B cell (primary cell): ENCODE data around the gene PRSS33. TPM values are rescaled to one million over a fixed set of nuclear protein-coding genes. Genes with fewer than 3 reads are reported as not detected.

ENCODE experiments used
- ATAC-seq: fragments of 200-7000 bp; cut with Tn5 transposase; one replicate; pipeline ENCODE4 v1.10.0; 2021; ENCODE audit warnings: low read depth, mild to moderate bottlenecking, moderate number of reproducible peaks, moderate library complexity
- CTCF ChIA-PET: fragments of 350-600 bp; sonication (Branson Sonifier 250); formaldehyde crosslinking; loops from one replicate; lab custom pipeline; 2021; ENCODE audit warnings: antibody characterized with exemption, inconsistent platforms; lab: Charles Lee
- POLR2A ChIA-PET: fragments of 350-600 bp; sonication (Branson Sonifier 250); formaldehyde crosslinking; loops from one replicate; lab custom pipeline; 2021; ENCODE audit warnings: antibody characterized with exemption; lab: Charles Lee
- DNase-seq: peaks from one replicate; pipeline ENCODE4 v3.0.0; 2013
- H2AFZ ChIP-seq: 2 replicates; pipeline ENCODE4 v1.6.1; 2012; ENCODE audit warnings: mild to moderate bottlenecking, low read depth, low read length; ENCODE audit not compliant: insufficient read depth, poor library complexity, severe bottlenecking
- H3K27ac ChIP-seq, 2 donors: 1 replicate in 1 of 2; 2 replicates in 1 of 2; pipeline ENCODE4 v1.5.1; 2012 to 2013; ENCODE audit warnings: low read length in 2 of 2, mild to moderate bottlenecking in 2 of 2, moderate library complexity in 1 of 2
- H3K27me3 ChIP-seq, 4 experiments: fragments of 200-600 bp in 1 of 4; sonication (generic) in 1 of 4; replicated peaks in 1 of 4; 1 replicate in 2 of 4; 2 replicates in 2 of 4; pipeline versions ENCODE4 v1.6.1 to v1.7.0; 2013 to 2016; ENCODE audit warnings: low read length in 3 of 4, mild to moderate bottlenecking in 2 of 4, mixed read lengths in 1 of 4, moderate library complexity in 1 of 4; ENCODE audit not compliant: insufficient read depth in 4 of 4, control insufficient read depth in 3 of 4; ENCODE audit errors: control extremely low read depth in 1 of 4
- H3K36me3 ChIP-seq, 2 experiments: replicated peaks in 1 of 2; 1 replicate in 1 of 2; 2 replicates in 1 of 2; pipeline versions ENCODE4 v1.6.1 to v1.7.1; 2013; ENCODE audit warnings: low read length in 1 of 2; ENCODE audit not compliant: insufficient read depth in 2 of 2, control insufficient read depth in 1 of 2; ENCODE audit errors: control extremely low read depth in 1 of 2, extremely low read depth in 1 of 2
- H3K4me1 ChIP-seq, 2 donors: fragments of 200-600 bp in 1 of 2; sonication (generic) in 1 of 2; 1 replicate in 1 of 2; 2 replicates in 1 of 2; pipeline versions ENCODE4 v1.5.1 to v1.6.1; 2013 to 2017; ENCODE audit warnings: low read length in 2 of 2; ENCODE audit not compliant: control insufficient read depth in 2 of 2, insufficient read depth in 2 of 2
- H3K4me2 ChIP-seq: replicated peaks from 2 replicates; pipeline ENCODE3; 2012; ENCODE audit warnings: mild to moderate bottlenecking, low read depth, low read length; ENCODE audit not compliant: poor library complexity, severe bottlenecking
- H3K4me3 ChIP-seq, 5 experiments: fragments of 200-600 bp in 1 of 5; sonication (generic) in 1 of 5; 1 replicate in 3 of 5; 2 replicates in 2 of 5; pipeline versions ENCODE4 v1.5.1 to v1.7.0; 2011 to 2016; ENCODE audit warnings: low read length in 4 of 5, mild to moderate bottlenecking in 4 of 5, low read depth in 2 of 5, control low read depth in 1 of 5, moderate library complexity in 1 of 5; ENCODE audit not compliant: insufficient read depth in 1 of 5; ENCODE audit errors: control extremely low read depth in 1 of 5, extremely low read depth in 1 of 5
- H3K79me2 ChIP-seq: fragments of 200-600 bp; sonication (generic); one replicate; pipeline ENCODE4 v1.6.0; 2016; ENCODE audit warnings: low read length; ENCODE audit not compliant: control insufficient read depth, insufficient read depth
- H3K9ac ChIP-seq: fragments of 200-600 bp; sonication (generic); 2 replicates; pipeline ENCODE4 v1.6.1; 2017; ENCODE audit warnings: mild to moderate bottlenecking, low read length, moderate library complexity
- H3K9me3 ChIP-seq, 3 donors: one replicate each; pipeline versions ENCODE4 v1.6.1 to v1.7.1; 2013; ENCODE audit warnings: low read length in 2 of 3; ENCODE audit not compliant: control insufficient read depth in 2 of 3, insufficient read depth in 1 of 3; ENCODE audit errors: control extremely low read depth in 1 of 3
- H4K20me1 ChIP-seq: 2 replicates; pipeline ENCODE4 v1.6.0; 2012; ENCODE audit warnings: mild to moderate bottlenecking, low read length; ENCODE audit not compliant: insufficient read depth, control insufficient read depth, poor library complexity, severe bottlenecking
- H3K27ac Mint-ChIP-seq: one replicate; pipeline ENCODE4 v1.8.0; 2021; ENCODE audit warnings: mixed read lengths
- H3K27me3 Mint-ChIP-seq: one replicate; pipeline ENCODE4 v1.8.0; 2021; ENCODE audit warnings: mixed read lengths
- H3K4me1 Mint-ChIP-seq: one replicate; pipeline ENCODE4 v1.8.0; 2021; ENCODE audit warnings: mixed read lengths
- H3K4me3 Mint-ChIP-seq: one replicate; pipeline ENCODE4 v1.8.0; 2021; ENCODE audit warnings: mixed read lengths
- H3K9me3 Mint-ChIP-seq: one replicate; pipeline ENCODE4 v1.8.0; 2022; ENCODE audit warnings: mixed read lengths; ENCODE audit not compliant: insufficient read depth
- CTCF ChIP-seq: fragments of 200-600 bp; IDR thresholded peaks from one replicate; pipeline ENCODE4 v1.8.0; 2022; ENCODE audit warnings: antibody characterized with exemption, mild to moderate bottlenecking
- EZH2 ChIP-seq: IDR thresholded peaks from 2 replicates; pipeline ENCODE4 v1.6.1; 2012; ENCODE audit warnings: borderline replicate concordance, low read depth, mild to moderate bottlenecking, moderate library complexity, low read length; ENCODE audit not compliant: insufficient read depth, poor library complexity, severe bottlenecking
- WGBS: methylation state at CpG from one replicate; pipeline ENCODE4 v1.1.5; 2013; ENCODE audit warnings: missing lambda C conversion rate; ENCODE audit not compliant: insufficient coverage; 5-methylcytosine and 5-hydroxymethylcytosine counted together
- intact Hi-C: fragments of 100-400 bp; cut with micrococcal nuclease; formaldehyde crosslinking; loops from one replicate; pipeline ENCODE4 v1.10.0; 2022
- polyA plus RNA-seq: library from polyadenylated mRNA; depleted of rRNA; stranded (reverse); fragments of >200 nt; gene quantifications from 2 replicates; pipeline ENCODE4 v1.2.3, GENCODE V29; 2012
- total RNA-seq, 2 donors: library from RNA; stranded (reverse); fragments of 120-200 nt in 1 of 2; gene quantifications; 1 replicate in 1 of 2; 2 replicates in 1 of 2; pipeline versions ENCODE4 v1.2.3 to v1.2.4, GENCODE V29; 2013 to 2022

PRSS33 gene
- total and polyA plus RNA-seq, 2 donors (not counting 1 experiment from before 2014, with no cell fraction given), result not detected

- H3K4me2 ChIP-seq, result peak overlapping the region; percentile 94
- no peaks in the 10 kb centered on the region for H3K9me3 ChIP-seq
- H3K4me3 ChIP-seq, result peak overlapping the region in 4 of 5 experiments; percentile 63 to 84 (median 70)
- WGBS, result 82% methylated on average over 9 of the region's 11 CpGs
- H2AFZ ChIP-seq, result no peak overlapping the region
- peak overlapping the region; percentile 96 for H3K4me3 Mint-ChIP-seq
- peaks cover 32% of the 10 kb centered on the region for H4K20me1 ChIP-seq
- no peaks in the 10 kb centered on the region for H3K9me3 Mint-ChIP-seq
- peaks cover 0 to 31% of the 10 kb centered on the region in 2 experiments for H3K36me3 ChIP-seq
- peaks cover 44% of the 10 kb centered on the region for H3K79me2 ChIP-seq
- POLR2A ChIA-PET, result interaction anchor here (0.5 to 3.9 kb wide), 3 partner anchors 23 to 734 kb away, joined by 3 to 31 read pairs (median 6); partner anchors contain the start of gene SRRM2
- no peaks in the 10 kb centered on the region for H3K27me3 ChIP-seq
- peak overlapping the region; percentile 89 for H3K27ac Mint-ChIP-seq
- intact Hi-C loops, result loop anchor here (2.0 to 10.0 kb wide), 5 partner anchors 55 to 784 kb away; partner anchors contain the start of genes KCTD5, PKMYT1 and PRSS27
- peak overlapping the region; percentile 78 for H3K9ac ChIP-seq
- peaks cover 17 to 29% of the 10 kb centered on the region in 2 donors for H3K4me1 ChIP-seq
- no peak for ATAC-seq
- no peaks in the 10 kb centered on the region for H3K27me3 Mint-ChIP-seq
- TF ChIP-seq EZH2 (no peak), CTCF (no peak)
- peaks cover 30% of the 10 kb centered on the region for H3K4me1 Mint-ChIP-seq
- CTCF ChIA-PET, result no interaction called here
- no peak overlapping the region for H3K27ac ChIP-seq
- peak; percentile 12 for DNase-seq
Observed at GRCh38 chr16:2775765-2776499, 11.4 kb downstream of the PRSS33 start.
